ENCODE results near the gene JPT1.
"Not testable (repeated sequence)": the region's sequence is repeated elsewhere in the genome, so short reads cannot be mapped to it uniquely, and the experiment has no call there.

DNA sequence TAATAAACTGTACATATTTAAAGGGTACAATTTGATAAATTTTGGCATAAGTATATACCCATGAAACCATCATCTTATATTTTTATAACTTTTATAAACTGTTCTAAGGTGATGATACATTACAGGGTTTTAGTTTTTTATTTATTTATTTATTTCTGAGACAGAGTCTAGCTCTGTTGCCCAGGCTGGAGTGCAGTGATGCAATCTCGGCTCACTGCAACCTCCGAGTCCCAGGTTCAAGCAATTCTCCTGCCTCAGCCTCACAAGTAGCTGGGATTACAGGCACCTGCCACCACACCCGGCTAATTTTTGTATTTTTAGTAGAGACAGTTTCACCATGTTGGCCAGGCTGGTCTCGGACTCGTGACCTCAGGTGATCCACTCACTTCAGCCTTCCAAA lies 26.4 kb downstream of the JPT1 start:
- TF ChIP-seq CTCF (IDR thresholded peaks at IDR 0.05; ENCODE audit: borderline replicate concordance, extremely low read depth, low read length, poor library complexity, severe bottlenecking); EZH2 (IDR thresholded peaks at IDR 0.05; ENCODE audit: borderline replicate concordance, low read depth, low read length, severe bottlenecking): not testable (repeated sequence)
